GM18907 (cell line): ENCODE results near the gene FOSL2.

ENCODE experiments used
- ATAC-seq: cut with Tn5 transposase; IDR thresholded peaks from one replicate; pipeline ENCODE4 v1.9.1; 2021; ENCODE audit warnings: mild to moderate bottlenecking, moderate library complexity; ENCODE audit not compliant: unreplicated experiment

Gene FOSL2

GRCh38 chr2:28393114-28393836 lies 617 bp downstream of the FOSL2 start:
- no peak for ATAC-seq

GRCh38 chr2:28394331-28394877 lies 1.7 kb downstream of the FOSL2 start:
- ATAC-seq, result no peak

GRCh38 chr2:28394997-28395333 lies 2.3 kb downstream of the FOSL2 start:
- no peak for ATAC-seq

DNA sequence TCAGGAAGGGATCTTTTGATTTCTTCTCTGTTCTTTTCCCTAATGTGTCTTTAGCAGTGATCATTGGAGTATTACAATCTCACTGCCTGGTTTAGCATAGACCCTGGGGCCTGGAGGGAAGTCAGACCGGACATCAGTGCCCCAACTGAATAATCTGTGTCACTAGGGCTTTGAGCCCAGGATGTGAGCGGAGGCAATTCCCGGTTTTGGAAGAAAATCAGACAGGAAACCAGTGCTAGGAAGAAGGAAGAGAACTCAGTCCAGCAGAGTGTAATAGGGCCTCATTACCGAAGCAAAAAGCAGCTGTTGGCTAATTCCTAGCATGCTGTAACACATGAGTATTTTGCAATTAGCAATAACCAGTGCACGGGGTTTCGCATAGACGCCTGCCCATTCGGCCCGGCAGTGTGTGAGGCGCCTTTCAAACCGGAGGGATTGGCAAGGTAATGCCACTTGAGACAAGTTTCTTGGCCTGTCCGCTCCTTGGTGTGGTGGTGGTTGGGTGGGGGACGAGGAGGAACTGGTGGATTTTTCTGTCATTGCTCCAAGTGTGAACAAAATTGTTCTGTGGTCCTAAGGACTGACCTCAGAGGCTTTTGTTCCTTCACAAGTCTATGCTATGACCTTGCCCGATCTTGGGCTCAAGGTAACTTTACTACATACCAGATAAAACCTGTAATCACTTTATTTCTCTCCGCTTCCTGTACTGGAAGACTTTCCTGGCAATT lies 2.8 kb downstream of the FOSL2 start:
- no peak for ATAC-seq

- ATAC-seq, result no peak
These were observed 4.4 kb downstream of the FOSL2 start for GRCh38 chr2:28397043-28397381.

DNA sequence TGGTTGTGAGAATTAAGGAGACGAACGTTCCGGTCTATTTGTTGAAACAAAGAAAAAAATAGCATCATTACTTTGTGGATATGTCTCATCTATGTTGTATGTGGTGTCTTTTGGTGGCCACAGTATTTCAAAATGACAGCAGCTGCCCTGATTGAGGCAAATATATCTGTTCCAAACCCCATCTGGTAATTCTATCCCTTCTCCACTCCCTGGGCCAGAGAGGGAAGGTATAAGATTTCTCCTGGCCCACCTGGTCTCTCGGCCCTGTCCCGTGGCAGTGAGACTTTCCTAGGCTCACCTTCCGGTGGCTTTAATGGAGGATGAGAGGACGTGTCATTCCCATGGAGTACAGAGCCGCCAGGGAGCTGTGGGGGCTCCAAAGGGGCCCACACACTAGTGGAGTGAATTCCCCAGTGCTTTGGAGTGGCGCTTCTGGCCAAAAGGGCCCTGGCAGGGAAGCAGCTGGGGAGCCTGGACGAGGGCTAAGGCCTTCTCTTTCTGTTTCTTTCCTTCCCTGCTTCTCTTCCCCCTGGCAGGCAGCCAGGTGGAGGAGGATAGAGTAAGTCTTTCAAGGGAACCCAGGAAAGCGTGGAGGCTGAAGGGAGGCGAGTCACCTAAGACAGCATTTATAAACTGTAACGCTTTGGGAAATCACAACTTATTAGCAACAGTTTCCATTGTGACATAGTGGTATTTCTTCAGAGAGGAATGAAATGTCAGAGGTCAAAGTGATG lies 5.6 kb downstream of the FOSL2 start:
- ATAC-seq, result no peak

DNA sequence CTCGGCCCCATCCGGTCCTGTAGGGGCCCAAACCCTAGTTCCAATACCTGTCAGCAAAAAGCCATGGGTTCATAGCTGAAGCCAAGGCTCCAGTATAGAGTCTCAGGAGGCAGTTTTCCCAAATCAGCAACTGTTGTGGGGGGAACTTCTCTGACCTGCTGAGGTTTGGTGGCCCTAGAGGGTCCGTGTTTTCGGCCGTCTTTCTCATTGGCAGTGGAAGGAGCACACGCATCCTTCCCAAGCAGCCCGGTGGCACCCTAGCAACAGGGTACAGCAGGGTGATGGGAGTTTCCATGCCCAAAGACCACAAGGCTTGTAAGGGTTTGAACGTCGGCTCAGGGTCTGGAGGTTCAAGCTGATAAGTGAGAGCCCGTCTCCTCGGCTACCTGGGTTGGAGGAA lies 6.6 kb downstream of the FOSL2 start:
- ATAC-seq, result no peak

GRCh38 chr2:28399956-28400355 lies 7.3 kb downstream of the FOSL2 start:
- no peak for ATAC-seq

DNA sequence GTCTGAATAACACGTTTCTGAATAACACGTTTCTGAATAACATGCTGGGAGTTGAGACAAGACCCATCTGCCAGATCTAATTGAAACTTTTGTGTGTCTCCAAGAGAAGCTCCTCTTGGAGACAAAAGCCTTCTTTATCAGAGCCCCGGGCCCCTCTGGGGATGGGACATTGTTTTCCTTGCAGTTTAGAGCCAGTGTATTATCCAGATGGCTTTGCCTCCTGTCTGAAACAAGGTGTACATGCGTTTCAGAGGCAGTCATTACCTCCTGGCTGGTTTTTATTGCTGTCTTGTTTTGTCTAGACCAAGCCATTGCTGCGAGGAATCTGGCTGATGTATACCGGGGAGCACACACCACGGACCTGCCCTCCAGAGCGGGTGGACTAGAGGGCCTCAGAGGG lies 7.8 kb downstream of the FOSL2 start:
- no peak for ATAC-seq

DNA sequence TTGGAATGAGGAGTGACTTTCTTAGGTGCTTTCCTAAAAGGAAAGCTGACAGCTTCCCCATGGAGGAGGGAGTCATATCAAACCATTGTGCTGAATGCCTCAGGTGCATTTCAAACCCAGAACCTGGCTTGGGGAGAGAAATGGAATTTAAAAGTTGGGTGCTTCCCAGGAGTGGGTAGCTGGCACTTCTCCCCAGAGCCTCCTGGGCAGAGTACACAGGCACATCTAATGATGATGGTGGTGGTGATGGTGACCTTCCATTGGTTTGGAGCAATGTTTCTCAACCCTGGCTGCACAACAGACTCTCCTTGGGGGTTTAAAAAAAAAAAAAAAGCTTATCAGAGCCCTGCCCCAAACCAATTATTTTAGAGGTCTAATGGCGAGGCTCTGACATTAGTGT lies 8.3 kb downstream of the FOSL2 start:
- no peak for ATAC-seq

- no peak for ATAC-seq
These were observed 8.8 kb downstream of the FOSL2 start for GRCh38 chr2:28401411-28401810.

- ATAC-seq, result no peak
These were observed 9.4 kb downstream of the FOSL2 start for GRCh38 chr2:28401948-28402550.

DNA sequence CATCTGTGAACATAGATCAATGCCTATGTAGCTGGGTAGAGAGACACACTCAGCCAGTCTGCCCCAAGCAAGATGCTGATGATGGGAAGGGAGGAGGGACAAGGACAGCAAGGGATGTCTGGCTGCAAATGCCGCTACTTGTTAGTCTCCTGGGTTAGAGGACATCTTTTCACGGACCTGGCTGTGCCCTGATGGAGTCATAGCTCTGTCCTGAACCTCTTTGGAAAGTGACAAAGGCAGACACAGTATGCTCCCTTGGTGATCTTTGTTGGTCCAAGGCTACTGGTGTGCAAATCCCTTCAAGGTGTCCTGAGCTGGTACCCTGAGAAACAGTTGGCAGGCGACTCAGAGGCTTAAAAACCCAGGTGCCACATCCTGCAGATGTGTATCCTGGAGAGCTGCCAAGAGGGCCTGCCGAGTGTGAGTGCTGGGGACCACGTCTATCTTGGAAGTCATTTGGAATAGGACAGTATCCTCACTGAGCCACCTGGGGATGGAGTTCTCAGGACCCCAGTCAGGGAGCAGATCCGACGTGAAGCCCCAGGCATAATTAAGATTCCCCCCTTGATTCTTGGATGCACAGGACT lies 10.8 kb downstream of the FOSL2 start:
- no peak for ATAC-seq

DNA sequence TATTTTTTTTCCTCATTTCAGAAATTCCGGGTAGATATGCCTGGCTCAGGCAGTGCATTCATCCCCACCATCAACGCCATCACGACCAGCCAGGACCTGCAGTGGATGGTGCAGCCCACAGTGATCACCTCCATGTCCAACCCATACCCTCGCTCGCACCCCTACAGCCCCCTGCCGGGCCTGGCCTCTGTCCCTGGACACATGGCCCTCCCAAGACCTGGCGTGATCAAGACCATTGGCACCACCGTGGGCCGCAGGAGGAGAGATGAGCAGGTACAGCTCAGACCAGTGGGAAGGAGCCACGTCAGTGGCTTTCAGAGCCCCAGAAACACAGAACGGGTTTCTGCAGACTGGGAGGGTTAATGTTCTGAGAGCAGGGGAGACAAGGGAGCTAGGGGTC lies 11.4 kb downstream of the FOSL2 start:
- no peak for ATAC-seq

GRCh38 chr2:28405537-28405936 lies 12.9 kb downstream of the FOSL2 start:
- no peak for ATAC-seq

- ATAC-seq, result no peak
These were observed 13.8 kb downstream of the FOSL2 start for GRCh38 chr2:28406276-28407096.

DNA sequence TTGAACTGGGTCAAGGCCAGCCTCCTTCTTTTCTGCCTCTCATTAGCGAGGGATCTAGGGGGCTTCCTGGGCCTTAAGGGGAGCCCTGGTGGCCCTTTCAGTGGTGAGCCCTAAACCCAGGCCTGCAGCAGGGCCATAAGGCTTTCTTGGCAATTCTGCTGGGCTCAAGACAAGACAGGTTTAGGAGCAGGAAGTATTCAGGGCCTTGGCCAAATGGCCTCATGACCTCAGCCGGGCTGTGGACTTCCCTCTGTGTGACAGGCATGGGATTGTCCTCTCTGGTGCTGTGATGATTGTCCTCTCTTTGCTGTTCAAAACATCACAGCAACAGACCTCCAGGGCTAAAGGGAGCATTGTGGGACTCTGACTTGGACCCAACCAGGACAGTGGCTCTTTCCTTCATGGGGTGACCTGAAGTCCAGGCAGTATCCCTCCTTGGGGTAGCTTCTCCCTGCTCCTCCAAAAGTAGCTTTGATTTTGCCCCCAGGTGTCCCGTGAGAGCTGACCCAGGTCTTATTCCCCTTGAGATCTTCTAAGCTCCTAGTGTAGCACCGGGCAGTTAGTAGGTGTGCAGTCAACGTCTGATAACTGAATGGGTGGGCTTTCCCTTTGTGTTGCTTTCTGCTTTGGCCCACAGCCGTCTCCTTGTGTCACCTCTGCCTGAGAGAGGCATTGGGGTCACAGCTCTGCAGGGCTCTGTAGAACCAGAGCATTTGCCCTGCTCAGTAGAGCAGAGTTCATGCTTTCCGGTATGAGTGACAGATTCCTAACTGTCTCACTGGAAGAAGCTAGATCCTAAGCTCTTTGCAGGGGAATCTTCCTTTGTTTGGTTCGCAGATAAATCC lies 14.7 kb downstream of the FOSL2 start:
- ATAC-seq, result no peak

DNA sequence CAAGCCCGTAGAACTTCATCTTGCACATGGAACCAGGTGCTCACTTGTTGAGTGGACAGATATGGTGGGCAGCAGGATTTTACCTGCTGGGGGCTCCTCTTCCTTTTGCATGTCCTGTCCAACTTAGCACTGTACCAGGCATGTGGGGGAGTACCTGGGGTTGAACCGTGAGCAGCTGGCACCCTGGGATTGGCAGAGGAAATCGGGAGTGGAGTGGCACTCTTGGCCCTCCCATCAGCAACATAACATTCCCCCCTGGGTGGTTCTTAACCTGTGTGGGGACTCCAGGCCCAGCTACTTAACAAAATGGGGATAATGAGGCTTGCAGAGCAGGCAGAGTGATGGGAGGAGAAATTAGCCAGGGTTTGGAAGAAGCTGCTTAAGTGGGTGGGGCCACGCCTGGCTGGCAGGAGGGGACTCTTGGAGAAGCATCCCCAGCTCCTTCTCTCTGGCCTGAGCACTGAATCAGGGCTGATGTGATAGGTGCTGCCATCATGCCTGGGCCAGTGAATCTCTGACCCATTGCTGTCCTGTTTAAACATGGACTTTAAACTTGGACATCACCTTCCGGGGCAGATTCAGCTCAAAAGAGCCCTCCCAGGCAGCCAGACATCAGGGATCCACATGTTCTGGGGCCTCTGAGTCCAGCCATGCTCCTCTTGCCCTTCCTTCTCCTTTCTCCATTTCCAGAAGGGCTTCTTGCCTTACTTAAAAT lies 15.5 kb downstream of the FOSL2 start:
- no peak for ATAC-seq
